ENCODE results near the gene GINS3. TPM values are rescaled to one million over a fixed set of nuclear protein-coding genes. Genes with fewer than 3 reads are reported as not detected.

The GINS3 gene
- total RNA-seq, 1 experiment from 2014 or later, result 7.3 TPM

DNA sequence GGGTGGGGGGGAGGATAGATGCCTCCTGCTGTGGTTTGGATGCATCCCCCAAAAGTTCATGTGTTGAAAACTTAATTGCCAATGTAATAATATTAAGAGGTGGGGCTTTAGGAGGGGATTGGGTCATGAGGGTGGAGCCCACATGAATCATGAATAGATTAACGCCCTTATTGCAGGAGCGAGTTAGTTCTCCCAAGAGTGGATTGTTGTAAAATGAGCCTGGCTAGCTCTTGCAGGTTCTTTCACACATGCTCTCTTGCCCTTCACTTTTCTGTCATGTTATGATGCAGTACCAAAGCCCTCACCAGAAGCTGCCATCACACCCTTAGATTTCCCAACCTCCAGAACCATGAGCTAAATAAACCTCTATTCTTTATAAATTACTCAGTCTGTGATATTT, 52.0 kb downstream of the GINS3 start:
- H3K36me3 Mint-ChIP-seq, result no peaks in the 10 kb centered on the region
- ATAC-seq (no peak), DNase-seq (ENCODE audit: low spot score) (no peak)
- POLR2A ChIA-PET, result no interaction called here
- H3K4me3 Mint-ChIP-seq, result no peak overlapping the region
- H3K27me3 Mint-ChIP-seq (ENCODE audit: low read depth), result peaks cover 31% of the 10 kb centered on the region
- no peak overlapping the region for H3K27ac Mint-ChIP-seq
- no peaks in the 10 kb centered on the region for H3K4me1 Mint-ChIP-seq
- TF ChIP-seq ZNF396 (CRISPR knock-in tag; IDR thresholded peaks at IDR 0.05; ENCODE audit: borderline replicate concordance) (no peak), EMX1 (CRISPR knock-in tag; IDR thresholded peaks at IDR 0.05) (no peak), HMGA2 (CRISPR knock-in tag; IDR thresholded peaks at IDR 0.05) (no peak), IRF2 (CRISPR knock-in tag; IDR thresholded peaks at IDR 0.05; ENCODE audit: borderline replicate concordance, low read depth) (no peak)
- TF ChIP-seq, protein P1, sequence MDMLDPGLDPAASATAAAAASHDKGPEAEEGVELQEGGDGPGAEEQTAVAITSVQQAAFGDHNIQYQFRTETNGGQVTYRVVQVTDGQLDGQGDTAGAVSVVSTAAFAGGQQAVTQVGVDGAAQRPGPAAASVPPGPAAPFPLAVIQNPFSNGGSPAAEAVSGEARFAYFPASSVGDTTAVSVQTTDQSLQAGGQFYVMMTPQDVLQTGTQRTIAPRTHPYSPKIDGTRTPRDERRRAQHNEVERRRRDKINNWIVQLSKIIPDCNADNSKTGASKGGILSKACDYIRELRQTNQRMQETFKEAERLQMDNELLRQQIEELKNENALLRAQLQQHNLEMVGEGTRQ (CRISPR knock-in tag; IDR thresholded peaks at IDR 0.05), result no peak
- TF ChIP-seq, protein P2, sequence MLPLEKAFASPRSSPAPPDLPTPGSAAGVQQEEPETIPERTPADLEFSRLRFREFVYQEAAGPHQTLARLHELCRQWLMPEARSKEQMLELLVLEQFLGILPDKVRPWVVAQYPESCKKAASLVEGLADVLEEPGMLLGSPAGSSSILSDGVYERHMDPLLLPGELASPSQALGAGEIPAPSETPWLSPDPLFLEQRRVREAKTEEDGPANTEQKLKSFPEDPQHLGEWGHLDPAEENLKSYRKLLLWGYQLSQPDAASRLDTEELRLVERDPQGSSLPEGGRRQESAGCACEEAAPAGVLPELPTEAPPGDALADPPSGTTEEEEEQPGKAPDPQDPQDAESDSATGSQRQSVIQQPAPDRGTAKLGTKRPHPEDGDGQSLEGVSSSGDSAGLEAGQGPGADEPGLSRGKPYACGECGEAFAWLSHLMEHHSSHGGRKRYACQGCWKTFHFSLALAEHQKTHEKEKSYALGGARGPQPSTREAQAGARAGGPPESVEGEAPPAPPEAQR (CRISPR knock-in tag; IDR thresholded peaks at IDR 0.05), result no peak
- TF ChIP-seq, protein P3, sequence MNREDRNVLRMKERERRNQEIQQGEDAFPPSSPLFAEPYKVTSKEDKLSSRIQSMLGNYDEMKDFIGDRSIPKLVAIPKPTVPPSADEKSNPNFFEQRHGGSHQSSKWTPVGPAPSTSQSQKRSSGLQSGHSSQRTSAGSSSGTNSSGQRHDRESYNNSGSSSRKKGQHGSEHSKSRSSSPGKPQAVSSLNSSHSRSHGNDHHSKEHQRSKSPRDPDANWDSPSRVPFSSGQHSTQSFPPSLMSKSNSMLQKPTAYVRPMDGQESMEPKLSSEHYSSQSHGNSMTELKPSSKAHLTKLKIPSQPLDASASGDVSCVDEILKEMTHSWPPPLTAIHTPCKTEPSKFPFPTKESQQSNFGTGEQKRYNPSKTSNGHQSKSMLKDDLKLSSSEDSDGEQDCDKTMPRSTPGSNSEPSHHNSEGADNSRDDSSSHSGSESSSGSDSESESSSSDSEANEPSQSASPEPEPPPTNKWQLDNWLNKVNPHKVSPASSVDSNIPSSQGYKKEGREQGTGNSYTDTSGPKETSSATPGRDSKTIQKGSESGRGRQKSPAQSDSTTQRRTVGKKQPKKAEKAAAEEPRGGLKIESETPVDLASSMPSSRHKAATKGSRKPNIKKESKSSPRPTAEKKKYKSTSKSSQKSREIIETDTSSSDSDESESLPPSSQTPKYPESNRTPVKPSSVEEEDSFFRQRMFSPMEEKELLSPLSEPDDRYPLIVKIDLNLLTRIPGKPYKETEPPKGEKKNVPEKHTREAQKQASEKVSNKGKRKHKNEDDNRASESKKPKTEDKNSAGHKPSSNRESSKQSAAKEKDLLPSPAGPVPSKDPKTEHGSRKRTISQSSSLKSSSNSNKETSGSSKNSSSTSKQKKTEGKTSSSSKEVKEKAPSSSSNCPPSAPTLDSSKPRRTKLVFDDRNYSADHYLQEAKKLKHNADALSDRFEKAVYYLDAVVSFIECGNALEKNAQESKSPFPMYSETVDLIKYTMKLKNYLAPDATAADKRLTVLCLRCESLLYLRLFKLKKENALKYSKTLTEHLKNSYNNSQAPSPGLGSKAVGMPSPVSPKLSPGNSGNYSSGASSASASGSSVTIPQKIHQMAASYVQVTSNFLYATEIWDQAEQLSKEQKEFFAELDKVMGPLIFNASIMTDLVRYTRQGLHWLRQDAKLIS (CRISPR knock-in tag; IDR thresholded peaks at IDR 0.05; ENCODE audit: borderline replicate concordance), result no peak
- TF ChIP-seq, protein P4, sequence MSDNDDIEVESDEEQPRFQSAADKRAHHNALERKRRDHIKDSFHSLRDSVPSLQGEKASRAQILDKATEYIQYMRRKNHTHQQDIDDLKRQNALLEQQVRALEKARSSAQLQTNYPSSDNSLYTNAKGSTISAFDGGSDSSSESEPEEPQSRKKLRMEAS (CRISPR knock-in tag; IDR thresholded peaks at IDR 0.05), result no peak
- CTCF ChIA-PET, result interaction anchor here (0.6 to 2.1 kb wide), 2 partner anchors 44 to 51 kb away, joined by 3 to 6 read pairs; no protein-coding TSS in a partner anchor
- H3K9me3 Mint-ChIP-seq, result peaks cover 13% of the 10 kb centered on the region

DNA sequence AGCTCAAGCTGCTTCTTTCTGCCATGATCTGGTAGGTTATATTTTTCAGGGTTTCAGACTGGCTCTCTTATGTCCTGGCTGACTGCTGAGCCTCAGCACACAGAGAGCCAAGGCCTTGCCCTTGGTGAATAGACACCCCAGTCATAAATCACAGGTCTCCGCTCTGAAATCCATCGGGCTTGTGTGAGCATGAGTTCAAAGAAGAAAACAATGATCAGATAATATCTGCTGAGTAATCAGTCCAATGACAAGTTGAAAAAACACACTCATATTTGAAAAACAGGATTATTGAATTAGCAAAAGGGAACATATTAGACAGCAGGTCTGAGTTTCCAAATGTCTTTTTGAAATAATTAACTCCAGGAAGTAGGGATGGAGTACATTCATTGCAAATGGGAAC, 56.6 kb downstream of the GINS3 start:
- no peak overlapping the region for H3K4me3 Mint-ChIP-seq
- H3K27me3 Mint-ChIP-seq (ENCODE audit: low read depth), result peaks cover 30% of the 10 kb centered on the region
- ChIA-PET CTCF (interaction anchor here (1.3 kb wide), 2 partner anchors 39 to 112 kb away, joined by 4 to 5 read pairs; no protein-coding TSS in a partner anchor), POLR2A (no interaction called here)
- DNase-seq (ENCODE audit: low spot score) (no peak), ATAC-seq (no peak)
- H3K4me1 Mint-ChIP-seq, result no peaks in the 10 kb centered on the region
- no peak overlapping the region for H3K27ac Mint-ChIP-seq
- H3K36me3 Mint-ChIP-seq, result no peaks in the 10 kb centered on the region
- H3K9me3 Mint-ChIP-seq, result no peaks in the 10 kb centered on the region
- TF ChIP-seq TEAD1 (CRISPR knock-in tag; IDR thresholded peaks at IDR 0.05), result no peak
- TF ChIP-seq TP53 (CRISPR knock-in tag; IDR thresholded peaks at IDR 0.05), result no peak
- no peak for TF ChIP-seq ZNF219 (CRISPR knock-in tag; IDR thresholded peaks at IDR 0.05; ENCODE audit: borderline replicate concordance)
- TF ChIP-seq ZNF396 (CRISPR knock-in tag; IDR thresholded peaks at IDR 0.05; ENCODE audit: borderline replicate concordance), result no peak
- TF ChIP-seq, protein P5, sequence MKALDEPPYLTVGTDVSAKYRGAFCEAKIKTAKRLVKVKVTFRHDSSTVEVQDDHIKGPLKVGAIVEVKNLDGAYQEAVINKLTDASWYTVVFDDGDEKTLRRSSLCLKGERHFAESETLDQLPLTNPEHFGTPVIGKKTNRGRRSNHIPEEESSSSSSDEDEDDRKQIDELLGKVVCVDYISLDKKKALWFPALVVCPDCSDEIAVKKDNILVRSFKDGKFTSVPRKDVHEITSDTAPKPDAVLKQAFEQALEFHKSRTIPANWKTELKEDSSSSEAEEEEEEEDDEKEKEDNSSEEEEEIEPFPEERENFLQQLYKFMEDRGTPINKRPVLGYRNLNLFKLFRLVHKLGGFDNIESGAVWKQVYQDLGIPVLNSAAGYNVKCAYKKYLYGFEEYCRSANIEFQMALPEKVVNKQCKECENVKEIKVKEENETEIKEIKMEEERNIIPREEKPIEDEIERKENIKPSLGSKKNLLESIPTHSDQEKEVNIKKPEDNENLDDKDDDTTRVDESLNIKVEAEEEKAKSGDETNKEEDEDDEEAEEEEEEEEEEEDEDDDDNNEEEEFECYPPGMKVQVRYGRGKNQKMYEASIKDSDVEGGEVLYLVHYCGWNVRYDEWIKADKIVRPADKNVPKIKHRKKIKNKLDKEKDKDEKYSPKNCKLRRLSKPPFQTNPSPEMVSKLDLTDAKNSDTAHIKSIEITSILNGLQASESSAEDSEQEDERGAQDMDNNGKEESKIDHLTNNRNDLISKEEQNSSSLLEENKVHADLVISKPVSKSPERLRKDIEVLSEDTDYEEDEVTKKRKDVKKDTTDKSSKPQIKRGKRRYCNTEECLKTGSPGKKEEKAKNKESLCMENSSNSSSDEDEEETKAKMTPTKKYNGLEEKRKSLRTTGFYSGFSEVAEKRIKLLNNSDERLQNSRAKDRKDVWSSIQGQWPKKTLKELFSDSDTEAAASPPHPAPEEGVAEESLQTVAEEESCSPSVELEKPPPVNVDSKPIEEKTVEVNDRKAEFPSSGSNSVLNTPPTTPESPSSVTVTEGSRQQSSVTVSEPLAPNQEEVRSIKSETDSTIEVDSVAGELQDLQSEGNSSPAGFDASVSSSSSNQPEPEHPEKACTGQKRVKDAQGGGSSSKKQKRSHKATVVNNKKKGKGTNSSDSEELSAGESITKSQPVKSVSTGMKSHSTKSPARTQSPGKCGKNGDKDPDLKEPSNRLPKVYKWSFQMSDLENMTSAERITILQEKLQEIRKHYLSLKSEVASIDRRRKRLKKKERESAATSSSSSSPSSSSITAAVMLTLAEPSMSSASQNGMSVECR (CRISPR knock-in tag; IDR thresholded peaks at IDR 0.05; ENCODE audit: borderline replicate concordance), result no peak
- no peak for TF ChIP-seq SOX15 (CRISPR knock-in tag; IDR thresholded peaks at IDR 0.05)
- TF ChIP-seq, protein P6, sequence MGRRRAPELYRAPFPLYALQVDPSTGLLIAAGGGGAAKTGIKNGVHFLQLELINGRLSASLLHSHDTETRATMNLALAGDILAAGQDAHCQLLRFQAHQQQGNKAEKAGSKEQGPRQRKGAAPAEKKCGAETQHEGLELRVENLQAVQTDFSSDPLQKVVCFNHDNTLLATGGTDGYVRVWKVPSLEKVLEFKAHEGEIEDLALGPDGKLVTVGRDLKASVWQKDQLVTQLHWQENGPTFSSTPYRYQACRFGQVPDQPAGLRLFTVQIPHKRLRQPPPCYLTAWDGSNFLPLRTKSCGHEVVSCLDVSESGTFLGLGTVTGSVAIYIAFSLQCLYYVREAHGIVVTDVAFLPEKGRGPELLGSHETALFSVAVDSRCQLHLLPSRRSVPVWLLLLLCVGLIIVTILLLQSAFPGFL (CRISPR knock-in tag; IDR thresholded peaks at IDR 0.05; ENCODE audit: borderline replicate concordance), result no peak
- no peak for TF ChIP-seq NFYB (CRISPR knock-in tag; conservative IDR thresholded peaks at IDR 0.05; ENCODE audit: low read depth)
- no peak for TF ChIP-seq RORB (CRISPR knock-in tag; IDR thresholded peaks at IDR 0.05)
- no peak for TF ChIP-seq OVOL2 (CRISPR knock-in tag; IDR thresholded peaks at IDR 0.05; ENCODE audit: borderline replicate concordance)
- TF ChIP-seq, protein P7, sequence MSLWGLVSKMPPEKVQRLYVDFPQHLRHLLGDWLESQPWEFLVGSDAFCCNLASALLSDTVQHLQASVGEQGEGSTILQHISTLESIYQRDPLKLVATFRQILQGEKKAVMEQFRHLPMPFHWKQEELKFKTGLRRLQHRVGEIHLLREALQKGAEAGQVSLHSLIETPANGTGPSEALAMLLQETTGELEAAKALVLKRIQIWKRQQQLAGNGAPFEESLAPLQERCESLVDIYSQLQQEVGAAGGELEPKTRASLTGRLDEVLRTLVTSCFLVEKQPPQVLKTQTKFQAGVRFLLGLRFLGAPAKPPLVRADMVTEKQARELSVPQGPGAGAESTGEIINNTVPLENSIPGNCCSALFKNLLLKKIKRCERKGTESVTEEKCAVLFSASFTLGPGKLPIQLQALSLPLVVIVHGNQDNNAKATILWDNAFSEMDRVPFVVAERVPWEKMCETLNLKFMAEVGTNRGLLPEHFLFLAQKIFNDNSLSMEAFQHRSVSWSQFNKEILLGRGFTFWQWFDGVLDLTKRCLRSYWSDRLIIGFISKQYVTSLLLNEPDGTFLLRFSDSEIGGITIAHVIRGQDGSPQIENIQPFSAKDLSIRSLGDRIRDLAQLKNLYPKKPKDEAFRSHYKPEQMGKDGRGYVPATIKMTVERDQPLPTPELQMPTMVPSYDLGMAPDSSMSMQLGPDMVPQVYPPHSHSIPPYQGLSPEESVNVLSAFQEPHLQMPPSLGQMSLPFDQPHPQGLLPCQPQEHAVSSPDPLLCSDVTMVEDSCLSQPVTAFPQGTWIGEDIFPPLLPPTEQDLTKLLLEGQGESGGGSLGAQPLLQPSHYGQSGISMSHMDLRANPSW (CRISPR knock-in tag; conservative IDR thresholded peaks at IDR 0.05; ENCODE audit: low read depth), result no peak
